ENCODE measurements around the gene PSD4.

Gene PSD4

GRCh38 chr2:113224647-113225236 is 51.0 kb downstream of the PSD4 start:
- TF ChIP-seq CTCF (IDR thresholded peaks at IDR 0.05): no peak

- no peak for TF ChIP-seq CTCF (IDR thresholded peaks at IDR 0.05)
These were observed 51.8 kb downstream of the PSD4 start for GRCh38 chr2:113225263-113226259.

- no peak for TF ChIP-seq CTCF (IDR thresholded peaks at IDR 0.05)
These were observed 52.7 kb downstream of the PSD4 start for GRCh38 chr2:113226462-113226861.

GRCh38 chr2:113227290-113227689 is 53.5 kb downstream of the PSD4 start:
- TF ChIP-seq CTCF (IDR thresholded peaks at IDR 0.05): no peak

GRCh38 chr2:113227698-113228097 is 53.9 kb downstream of the PSD4 start:
- no peak for TF ChIP-seq CTCF (IDR thresholded peaks at IDR 0.05)

GRCh38 chr2:113228351-113228750 is 54.6 kb downstream of the PSD4 start:
- TF ChIP-seq CTCF (IDR thresholded peaks at IDR 0.05): no peak

- TF ChIP-seq CTCF (IDR thresholded peaks at IDR 0.05): no peak
These were observed 55.4 kb downstream of the PSD4 start for GRCh38 chr2:113228991-113229716.

All from LNCAP (cell line).